Measurements from ENCODE around the gene HABP4. TPM values are rescaled to one million over a fixed set of nuclear protein-coding genes. Genes with fewer than 3 reads are reported as not detected.

HABP4 gene
- total and polyA plus RNA-seq, 9 of the 15 experiments (the other 6 are each of a cell fraction or from before 2014, with no cell fraction given) = 0.38 to 2.4 (median 1.9) TPM

- TF ChIP-seq MLX (CRISPR knock-in tag; conservative IDR thresholded peaks at IDR 0.05) (0 out of 4 replicates have a peak, but pooled peaks of 1 of the 2 experiments have one; percentile 62), SAP30 (IDR thresholded peaks at IDR 0.05; ENCODE audit: borderline replicate concordance, insufficient read depth, low read depth, low read length, poor library complexity, severe bottlenecking) (peak; percentile 97), ZNF212 (CRISPR knock-in tag; IDR thresholded peaks at IDR 0.05) (0 out of 2 replicates have a peak, but pooled peaks have one; percentile 38), CXXC5 (CRISPR knock-in tag; IDR thresholded peaks at IDR 0.05) (peak; percentile 87), ETV5 (CRISPR knock-in tag; IDR thresholded peaks at IDR 0.05; ENCODE audit: low read depth) (peak; percentile 40; the same call in 1 of the 2 replicates), PBX2 (CRISPR knock-in tag; IDR thresholded peaks at IDR 0.05; ENCODE audit: low read depth) (peak; percentile 87), PBX2 (tag; conservative IDR thresholded peaks at IDR 0.05; ENCODE audit: low read depth) (peak; percentile 79), NEUROD1 (IDR thresholded peaks at IDR 0.05; ENCODE audit: borderline replicate concordance, low read depth, low read length, partially characterized antibody) (peak; percentile 72), U2AF1 (optimal IDR thresholded peaks at IDR 0.05; ENCODE audit: low read depth, low read length) (peak; percentile 34), ZKSCAN1 (IDR thresholded peaks at IDR 0.05; ENCODE audit: low read depth, low read length) (no peak), FIP1L1 (IDR thresholded peaks at IDR 0.05; ENCODE audit: low read depth, low read length, poor library complexity, severe bottlenecking) (peak; percentile 81), MAZ (CRISPR knock-in tag; conservative IDR thresholded peaks at IDR 0.05 in 1 of 2, IDR thresholded peaks at IDR 0.05 in 1 of 2) (peak in 1 of 2 experiments; percentile 6; a peak in 3 of 4 replicates), HNRNPLL (IDR thresholded peaks at IDR 0.05; ENCODE audit: low read depth, low read length, poor library complexity, severe bottlenecking) (peak; percentile 57), TAF7 (tag; IDR thresholded peaks at IDR 0.05) (peak; percentile 54; the same call in 1 of the 2 replicates), GABPB1 (CRISPR knock-in tag; IDR thresholded peaks at IDR 0.05) (peak; percentile 52), CHD1 (IDR thresholded peaks at IDR 0.05; ENCODE audit: low read length) (peak; percentile 77), PRPF4 (IDR thresholded peaks at IDR 0.05; ENCODE audit: insufficient read depth, low read depth, low read length, poor library complexity, severe bottlenecking) (peak; percentile 89), NONO (IDR thresholded peaks at IDR 0.05; ENCODE audit: low read depth in 2 of 2, low read length in 1 of 2) (peak; percentile 9 to 30; a peak in 2 of 4 replicates), PCBP1 (IDR thresholded peaks at IDR 0.05; ENCODE audit: low read depth, low read length, poor library complexity, severe bottlenecking) (peak; percentile 54), KLF6 (CRISPR knock-in tag; IDR thresholded peaks at IDR 0.05; ENCODE audit: borderline replicate concordance) (peak; percentile 62; the same call in 1 of the 2 replicates), ELK1 (CRISPR knock-in tag; IDR thresholded peaks at IDR 0.05) (peak; percentile 58; the same call in 1 of the 2 replicates)
These were observed 31.7 kb upstream of the HABP4 start, which contains the start of gene ZNF367 (continued) for GRCh38 chr9:96418083-96418919.
